SK-N-SH (cell line): ENCODE data around the gene FEM1C. TPM values are rescaled to one million over a fixed set of nuclear protein-coding genes. Genes with fewer than 3 reads are reported as not detected.

ENCODE experiments used
- CTCF ChIA-PET: fragments of 300-600, 350-600 bp; formaldehyde crosslinking; extraction: SDS; loops from one replicate; lab custom pipeline; 2021; lab: Yijun Ruan, JAX
- POLR2A ChIA-PET: fragments of 350-600 bp; sonication (Branson Sonifier 250); formaldehyde crosslinking; extraction: SDS; loops from one replicate; lab custom pipeline; 2020; ENCODE audit warnings: antibody characterized with exemption, inconsistent platforms; lab: Yijun Ruan, JAX
- DNase-seq: peaks from one replicate; pipeline ENCODE4 v3.0.0; 2012
- H2AFZ ChIP-seq: fragments of 200-600 bp; sonication (generic); 2 replicates; pipeline ENCODE4 v1.8.1; 2016; ENCODE audit warnings: antibody characterized with exemption, mild to moderate bottlenecking, low read depth
- H3F3A ChIP-seq: fragments of 200-600 bp; sonication (generic); replicated peaks from 2 replicates; pipeline ENCODE3; 2016; ENCODE audit warnings: antibody characterized with exemption, mild to moderate bottlenecking; ENCODE audit not compliant: insufficient read depth
- H3K27ac ChIP-seq, 2 experiments: fragments of 200-500 bp in 1 of 2; fragments of 200-600 bp in 1 of 2; sonication (Bioruptor generic) in 1 of 2; sonication (generic), shearing (Covaris generic) in 1 of 2; 2 replicates each; pipeline versions ENCODE4 v1.5.1 to v1.6.1; 2014 to 2016; ENCODE audit warnings: low read depth in 2 of 2, inconsistent platforms in 1 of 2, low read length in 1 of 2, mild to moderate bottlenecking in 1 of 2, mixed read lengths in 1 of 2
- H3K27me3 ChIP-seq: fragments of 200-600 bp; sonication (generic), shearing (Covaris generic); 2 replicates; pipeline ENCODE4 v1.6.1; 2016; ENCODE audit warnings: mixed run types; ENCODE audit not compliant: insufficient read depth
- H3K36me3 ChIP-seq, 2 experiments: fragments of 200-500 bp in 1 of 2; fragments of 200-600 bp in 1 of 2; sonication (Bioruptor generic) in 1 of 2; sonication (generic) in 1 of 2; replicated peaks in 1 of 2; 2 replicates each; pipeline versions ENCODE3 to v1.5.1; 2014 to 2016; ENCODE audit warnings: low read length in 1 of 2, mild to moderate bottlenecking in 1 of 2; ENCODE audit not compliant: insufficient read depth in 2 of 2, control insufficient read depth in 1 of 2
- H3K4me1 ChIP-seq, 2 experiments: fragments of 200-500 bp in 1 of 2; fragments of 200-600 bp in 1 of 2; sonication (Bioruptor generic) in 1 of 2; sonication (generic), shearing (Covaris generic) in 1 of 2; 2 replicates each; pipeline versions ENCODE4 v1.5.1 to v1.6.1; 2014 to 2016; ENCODE audit warnings: low read depth in 1 of 2, low read length in 1 of 2, mixed run types in 1 of 2; ENCODE audit not compliant: insufficient read depth in 2 of 2, control insufficient read depth in 1 of 2
- H3K4me2 ChIP-seq: fragments of 200-600 bp; sonication (generic), shearing (Covaris generic); 2 replicates; pipeline ENCODE4 v1.6.1; 2017; ENCODE audit warnings: mixed run types
- H3K4me3 ChIP-seq, 2 experiments: fragments of 200-500 bp in 1 of 2; fragments of 200-600 bp in 1 of 2; sonication (Bioruptor generic) in 1 of 2; sonication (generic), shearing (Covaris generic) in 1 of 2; 2 replicates each; pipeline versions ENCODE4 v1.5.1 to v1.8.1; 2014 to 2016; ENCODE audit warnings: low read depth in 2 of 2, inconsistent platforms in 1 of 2, low read length in 1 of 2, mild to moderate bottlenecking in 1 of 2, mixed read lengths in 1 of 2, moderate library complexity in 1 of 2
- H3K79me2 ChIP-seq: fragments of 200-600 bp; sonication (generic); 2 replicates; pipeline ENCODE4 v1.8.1; 2017; ENCODE audit warnings: mild to moderate bottlenecking; ENCODE audit not compliant: insufficient read depth
- H3K9ac ChIP-seq: fragments of 200-600 bp; sonication (generic); 2 replicates; pipeline ENCODE4 v1.6.1; 2017; ENCODE audit warnings: mixed run types
- H3K9me2 ChIP-seq: fragments of 200-600 bp; sonication (generic); 2 replicates; pipeline ENCODE4 v1.6.1; 2017; ENCODE audit warnings: mixed run types
- H3K9me3 ChIP-seq: fragments of 200-600 bp; sonication (generic); 2 replicates; pipeline ENCODE4 v1.6.1; 2017; ENCODE audit warnings: mixed run types, mild to moderate bottlenecking, moderate library complexity
- H4K20me1 ChIP-seq: fragments of 200-600 bp; sonication (generic); 2 replicates; pipeline ENCODE4 v1.6.1; 2017; ENCODE audit warnings: mild to moderate bottlenecking, mixed run types; ENCODE audit not compliant: insufficient read depth
- CHD2 ChIP-seq: fragments of 150-350 bp; IDR thresholded peaks from 2 replicates; pipeline ENCODE4 v1.6.1; 2018; ENCODE audit warnings: low read length; ENCODE audit not compliant: partially characterized antibody
- EP300 ChIP-seq, 2 experiments: IDR thresholded peaks; 2 replicates each; pipeline versions ENCODE4 v1.4.0 to v1.6.1; 2012; ENCODE audit warnings: borderline replicate concordance in 1 of 2, low read depth in 1 of 2, low read length in 1 of 2
- JUND ChIP-seq: IDR thresholded peaks from 2 replicates; pipeline ENCODE4 v1.4.0; 2012
- REST ChIP-seq: IDR thresholded peaks from 2 replicates; pipeline ENCODE4 v1.6.1; 2012; ENCODE audit warnings: mild to moderate bottlenecking, low read depth, low read length, moderate library complexity
- USF1 ChIP-seq: IDR thresholded peaks from 2 replicates; pipeline ENCODE4 v1.4.0; 2012; ENCODE audit warnings: low read depth, borderline replicate concordance
- WGBS: methylation state at CpG from one replicate; pipeline ENCODE4 v1.1.6; 2017; ENCODE audit warnings: low lambda C conversion rate; 5-methylcytosine and 5-hydroxymethylcytosine counted together
- polyA plus RNA-seq, 3 experiments: library from polyadenylated mRNA; depleted of rRNA; stranded (reverse); fragments of >200 nt; gene quantifications; 2 replicates each; pipeline ENCODE4 v1.2.3, GENCODE V29; 2012
- TF ChIP-seq, protein P1 (sequence below): fragments of 150-350 bp; IDR thresholded peaks from 2 replicates; pipeline ENCODE4 v1.6.1; 2016; ENCODE audit warnings: mild to moderate bottlenecking, low read depth, low read length

FEM1C gene
- polyA plus RNA-seq, 1 of the 3 experiments (the other 2 are of a cell fraction): 2.8 TPM

GRCh38 chr5:115509547-115509946 is 35.0 kb downstream of the FEM1C start:
- POLR2A ChIA-PET: no interaction called here

More at GRCh38 chr5:115509547-115509946, 35.0 kb downstream of the FEM1C start:
- no peak overlapping the region for H3K4me2 ChIP-seq
- H3K36me3 ChIP-seq: no peaks in the 10 kb centered on the region
- no peak overlapping the region for H3K4me3 ChIP-seq
- H2AFZ ChIP-seq: no peak overlapping the region
- WGBS: 52% methylated on average over 2 of the region's 2 CpGs
- H3K27me3 ChIP-seq: no peaks in the 10 kb centered on the region
- no peak overlapping the region for H3K9ac ChIP-seq
- H3K4me1 ChIP-seq: no peaks in the 10 kb centered on the region; a peak in 1 of 4 replicates
- no peaks in the 10 kb centered on the region for H4K20me1 ChIP-seq
- CTCF ChIA-PET: no interaction called here
- peaks cover 5% of the 10 kb centered on the region for H3F3A ChIP-seq
- H3K9me3 ChIP-seq: no peaks in the 10 kb centered on the region
- TF ChIP-seq CHD2 (no peak), JUND (no peak), REST (no peak), USF1 (no peak), EP300 (IDR thresholded peaks at IDR 0.05; ENCODE audit: borderline replicate concordance in 1 of 2, low read depth in 1 of 2, low read length in 1 of 2) (0 out of 4 replicates have a peak, but pooled peaks of 1 of the 2 experiments have one; percentile 21)
- TF ChIP-seq, protein P1, sequence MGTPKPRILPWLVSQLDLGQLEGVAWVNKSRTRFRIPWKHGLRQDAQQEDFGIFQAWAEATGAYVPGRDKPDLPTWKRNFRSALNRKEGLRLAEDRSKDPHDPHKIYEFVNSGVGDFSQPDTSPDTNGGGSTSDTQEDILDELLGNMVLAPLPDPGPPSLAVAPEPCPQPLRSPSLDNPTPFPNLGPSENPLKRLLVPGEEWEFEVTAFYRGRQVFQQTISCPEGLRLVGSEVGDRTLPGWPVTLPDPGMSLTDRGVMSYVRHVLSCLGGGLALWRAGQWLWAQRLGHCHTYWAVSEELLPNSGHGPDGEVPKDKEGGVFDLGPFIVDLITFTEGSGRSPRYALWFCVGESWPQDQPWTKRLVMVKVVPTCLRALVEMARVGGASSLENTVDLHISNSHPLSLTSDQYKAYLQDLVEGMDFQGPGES: no peak
- TF ChIP-seq, all 33 proteins: peak for 1
- Histone ChIP-seq H3K79me2 (no peaks in the 10 kb centered on the region), H3K9me2 (no peaks in the 10 kb centered on the region), H3K27ac (no peak overlapping the region)
- no peak for DNase-seq
